Panc1 (cell line): ENCODE measurements around the gene SYT1. TPM values are rescaled to one million over a fixed set of nuclear protein-coding genes. Genes with fewer than 3 reads are reported as not detected.

Experiments
- ATAC-seq: fragments of 200-7000 bp; cut with Tn5 transposase; 2 replicates; pipeline ENCODE4 v1.9.1; 2020; ENCODE audit warnings: mild to moderate bottlenecking, moderate library complexity
- BruUV-seq: library from RNA; stranded (reverse); fragments of 400-500 nt; replicated peaks from 2 replicates; lab custom pipeline; 2021; lab: Mats Ljungman, UMichigan
- CTCF ChIA-PET: fragments of 300-600 bp; sonication (Branson Sonifier 250); formaldehyde crosslinking; loops from one replicate; lab custom pipeline; 2022; ENCODE audit warnings: antibody characterized with exemption; lab: Charles Lee
- POLR2A ChIA-PET: fragments of 300-600 bp; sonication (Branson Sonifier 250); formaldehyde crosslinking; loops from one replicate; lab custom pipeline; 2022; ENCODE audit warnings: antibody characterized with exemption; lab: Charles Lee
- DNase-seq: peaks from one replicate; pipeline ENCODE4 v3.0.0-alpha.2; 2010; ENCODE audit warnings: low read depth, low spot score
- H3K27ac ChIP-seq: 2 replicates; pipeline ENCODE4 v1.5.1; 2011; ENCODE audit warnings: mild to moderate bottlenecking, low read length, inconsistent platforms
- H3K27me3 ChIP-seq: fragments of 200-500 bp; sonication (Bioruptor generic); 2 replicates; pipeline ENCODE4 v1.6.0; 2014; ENCODE audit warnings: low read length, inconsistent platforms; ENCODE audit not compliant: control insufficient read depth, insufficient read depth
- H3K36me3 ChIP-seq: fragments of 200-500 bp; sonication (Bioruptor generic); 2 replicates; pipeline ENCODE4 v1.5.1; 2014; ENCODE audit warnings: inconsistent platforms, mild to moderate bottlenecking, low read length, moderate library complexity; ENCODE audit not compliant: control insufficient read depth, insufficient read depth
- H3K4me1 ChIP-seq: 2 replicates; pipeline ENCODE4 v1.5.1; 2011; ENCODE audit warnings: inconsistent platforms, mild to moderate bottlenecking, low read length, moderate library complexity; ENCODE audit not compliant: control insufficient read depth, insufficient read depth
- H3K4me3 ChIP-seq, 2 experiments: 2 replicates each; pipeline ENCODE4 v1.5.1; 2011 to 2012; ENCODE audit warnings: low read depth in 2 of 2, low read length in 2 of 2, mild to moderate bottlenecking in 2 of 2, inconsistent platforms in 1 of 2, moderate library complexity in 1 of 2
- H3K9me3 ChIP-seq: fragments of 200-500 bp; sonication (Bioruptor generic); 2 replicates; pipeline ENCODE4 v1.5.1; 2014; ENCODE audit warnings: low read depth, mild to moderate bottlenecking, inconsistent platforms, low read length, moderate library complexity; ENCODE audit not compliant: control insufficient read depth, insufficient read depth
- CTCF ChIP-seq: fragments of 450-650 bp; IDR thresholded peaks from 2 replicates; pipeline ENCODE4 v1.5.1; 2017; ENCODE audit warnings: mild to moderate bottlenecking
- POLR2AphosphoS5 ChIP-seq: IDR thresholded peaks from 2 replicates; pipeline ENCODE4 v1.6.1; 2012; ENCODE audit warnings: mild to moderate bottlenecking, low read depth, low read length, moderate library complexity
- REST ChIP-seq, 2 experiments: IDR thresholded peaks; 2 replicates each; pipeline ENCODE4 v1.6.1; 2011 to 2012; ENCODE audit warnings: low read depth in 2 of 2, control low read depth in 1 of 2, low read length in 1 of 2, mild to moderate bottlenecking in 1 of 2, moderate library complexity in 1 of 2; ENCODE audit not compliant: insufficient read depth in 1 of 2
- SIN3A ChIP-seq: IDR thresholded peaks from 2 replicates; pipeline ENCODE4 v1.6.1; 2012; ENCODE audit warnings: low read depth, mild to moderate bottlenecking, low read length, moderate library complexity, borderline replicate concordance; ENCODE audit not compliant: insufficient read depth
- TCF7L2 ChIP-seq: IDR thresholded peaks from 2 replicates; pipeline ENCODE4 v1.6.1; 2011; ENCODE audit warnings: mild to moderate bottlenecking, low read depth, low read length, inconsistent platforms
- in situ Hi-C: cut with HindIII; loops from 2 replicates; pipeline ENCODE4 v1.10.0; 2016; ENCODE audit warnings: low sequenced_read_pairs, low pct_unique_long_range_greater_than_20kb
- intact Hi-C: fragments of 100-400 bp; cut with micrococcal nuclease; formaldehyde crosslinking; loops from one replicate; pipeline ENCODE4 v1.10.0; 2022; ENCODE audit not compliant: unreplicated experiment
- total RNA-seq: library from RNA; stranded (reverse); gene quantifications from one replicate; pipeline ENCODE4 v1.2.1, GENCODE V29; 2021; ENCODE audit not compliant: unreplicated experiment

The SYT1 gene
- total RNA-seq, 1 experiment from 2014 or later, result 3.0 TPM

GRCh38 chr12:79442396-79442795, 577.8 kb downstream of the SYT1 start:
- BruUV-seq, result no TSS peak
- ATAC-seq (no peak), DNase-seq (no peak)
- Histone ChIP-seq H3K4me1 (no peaks in the 10 kb centered on the region), H3K27ac (no peak overlapping the region), H3K9me3 (no peaks in the 10 kb centered on the region), H3K36me3 (no peaks in the 10 kb centered on the region), H3K4me3 (no peak overlapping the region), H3K27me3 (no peaks in the 10 kb centered on the region)
- ChIA-PET CTCF (no interaction called here), POLR2A (no interaction called here)
- in situ Hi-C loops, result no loop called here
- TF ChIP-seq SIN3A, result no peak
- TF ChIP-seq REST (IDR thresholded peaks at IDR 0.05; ENCODE audit: insufficient read depth in 1 of 2, low read depth in 2 of 2, low read length in 1 of 2), result no peak
- TF ChIP-seq POLR2AphosphoS5, result no peak
- no peak for TF ChIP-seq CTCF
- no peak for TF ChIP-seq TCF7L2
- intact Hi-C loops, result no loop called here

- in situ Hi-C loops, result no loop called here
- BruUV-seq, result no TSS peak
- intact Hi-C loops, result no loop called here
- Histone ChIP-seq H3K36me3 (no peaks in the 10 kb centered on the region), H3K27me3 (no peaks in the 10 kb centered on the region), H3K4me1 (no peaks in the 10 kb centered on the region), H3K4me3 (no peak overlapping the region), H3K27ac (no peak overlapping the region), H3K9me3 (no peaks in the 10 kb centered on the region)
- DNase-seq (no peak), ATAC-seq (no peak)
- TF ChIP-seq TCF7L2 (no peak), REST (IDR thresholded peaks at IDR 0.05; ENCODE audit: insufficient read depth in 1 of 2, low read depth in 2 of 2, low read length in 1 of 2) (no peak), POLR2AphosphoS5 (no peak), CTCF (no peak), SIN3A (no peak)
- POLR2A ChIA-PET, result no interaction called here
- CTCF ChIA-PET, result no interaction called here
Observed at GRCh38 chr12:79444089-79444488, 579.5 kb downstream of the SYT1 start.
